LoVo (cell line): Measurements from ENCODE around the gene KCNIP4.

ENCODE experiments used
- DNase-seq: peaks from one replicate; pipeline ENCODE4 v3.0.0-alpha.2; 2016; ENCODE audit warnings: low spot score

The KCNIP4 gene

DNA sequence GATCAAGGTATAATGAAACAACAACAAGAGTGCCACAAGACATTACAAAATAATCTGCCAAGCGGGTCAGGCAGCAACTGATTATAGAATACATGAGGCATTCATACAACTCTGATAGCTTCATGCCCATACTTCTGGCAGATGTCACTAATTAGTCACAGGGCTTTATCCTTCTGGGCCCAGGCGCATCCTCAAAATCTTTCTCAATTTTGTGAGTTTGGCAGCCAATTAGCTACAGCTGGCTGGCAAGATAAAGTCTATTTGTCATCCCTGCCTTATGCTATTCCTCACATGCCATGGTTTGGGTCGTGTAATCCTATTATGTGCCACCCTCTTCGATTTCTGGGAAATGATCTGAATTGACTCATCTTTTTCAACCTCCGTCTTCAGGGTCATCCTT lies 994.0 kb downstream of the KCNIP4 start:
- no peak for DNase-seq

DNA sequence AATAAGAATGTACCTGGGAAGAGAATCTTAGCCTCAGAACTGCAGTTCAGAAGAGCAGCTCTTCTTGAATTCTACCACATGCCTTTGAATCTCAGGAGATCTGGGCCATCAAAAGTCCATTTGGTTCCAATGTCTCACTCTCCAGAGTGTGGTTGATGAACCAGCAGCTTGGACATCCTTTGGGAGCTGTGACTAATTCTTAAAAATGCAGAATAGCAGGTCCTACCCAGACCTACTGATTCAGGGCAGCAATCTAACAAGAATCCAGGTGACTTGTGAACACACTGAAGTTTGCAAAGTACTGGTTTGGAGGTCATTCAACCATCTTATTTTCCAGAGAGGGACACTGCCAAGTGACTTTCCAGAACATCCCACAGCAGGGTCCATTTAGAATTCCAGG lies 1003.6 kb downstream of the KCNIP4 start:
- no peak for DNase-seq

DNA sequence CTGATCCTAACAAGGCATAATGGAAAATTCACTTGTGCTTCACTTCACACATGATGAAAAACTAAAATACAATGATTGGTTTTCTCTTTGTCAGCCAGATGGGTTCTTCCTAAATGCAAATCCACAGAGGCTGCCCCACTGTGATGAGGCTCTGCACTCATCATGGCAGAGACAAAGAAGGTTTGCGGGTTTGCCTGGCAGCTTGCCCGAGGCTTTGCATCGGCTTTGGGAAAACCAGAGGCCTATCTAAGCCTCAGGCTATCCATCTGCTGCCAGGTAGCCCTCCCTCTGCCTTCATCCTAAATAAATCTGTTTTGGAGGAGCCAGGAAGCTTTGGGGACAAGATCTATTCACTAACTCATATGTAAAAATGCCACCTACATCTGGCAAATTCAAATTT lies 1004.1 kb downstream of the KCNIP4 start:
- DNase-seq = no peak

DNA sequence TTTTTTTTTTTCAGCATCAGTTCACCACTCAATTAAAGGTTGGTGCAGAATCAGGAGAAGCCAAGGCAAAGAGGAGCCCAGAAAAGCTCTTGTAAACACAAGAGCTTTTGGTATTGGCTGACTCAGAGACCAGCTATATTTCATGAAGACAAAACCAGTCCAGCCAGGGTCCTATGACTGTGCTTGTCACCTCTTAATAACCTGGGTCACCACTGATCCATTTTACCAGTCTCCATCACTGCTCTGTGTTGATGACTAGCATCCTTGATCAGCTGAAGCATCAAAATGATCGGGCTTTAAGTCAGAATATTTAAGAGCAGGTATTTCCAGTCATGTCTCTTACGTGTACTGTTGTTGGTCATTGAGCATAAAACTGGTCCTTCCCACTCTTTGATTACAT lies 1010.4 kb downstream of the KCNIP4 start:
- no peak for DNase-seq

DNA sequence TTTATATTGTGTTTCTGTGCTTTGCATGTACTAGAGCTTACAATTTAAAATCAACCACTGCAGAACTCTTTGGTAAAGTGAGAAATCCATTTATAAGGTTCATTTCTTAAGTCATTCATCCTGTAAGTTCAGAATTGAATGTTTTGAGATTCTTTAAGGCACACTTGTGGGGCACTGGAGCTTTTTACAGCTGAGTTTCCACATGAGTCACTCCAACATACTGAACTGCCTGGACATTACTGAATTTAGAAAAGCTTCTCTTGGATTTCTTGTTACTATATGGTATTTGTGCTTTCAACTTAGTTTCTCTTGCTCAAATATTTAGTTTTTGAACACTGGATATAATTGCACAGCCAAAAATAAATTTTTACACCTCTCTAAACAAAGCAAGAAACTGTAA lies 1022.0 kb downstream of the KCNIP4 start:
- DNase-seq = no peak

DNA sequence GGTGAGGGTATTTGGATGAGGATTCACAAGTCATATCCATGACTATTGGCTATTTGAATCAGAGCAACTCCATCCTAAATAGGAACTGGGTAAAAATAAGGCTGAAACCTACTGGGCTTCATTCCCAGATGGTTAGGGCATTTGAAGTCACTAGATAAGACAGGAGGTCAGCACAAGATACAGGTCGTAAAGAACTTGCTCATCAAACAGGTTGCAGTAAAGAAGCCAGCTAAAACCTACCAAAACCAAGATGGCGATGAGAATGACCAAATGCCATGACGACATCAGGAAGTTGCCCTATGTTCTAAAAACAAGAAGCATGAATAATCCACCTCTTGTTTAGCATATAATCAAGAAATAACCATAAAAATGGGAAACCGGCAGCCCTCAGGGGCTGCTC lies 1023.4 kb downstream of the KCNIP4 start:
- DNase-seq = no peak

DNA sequence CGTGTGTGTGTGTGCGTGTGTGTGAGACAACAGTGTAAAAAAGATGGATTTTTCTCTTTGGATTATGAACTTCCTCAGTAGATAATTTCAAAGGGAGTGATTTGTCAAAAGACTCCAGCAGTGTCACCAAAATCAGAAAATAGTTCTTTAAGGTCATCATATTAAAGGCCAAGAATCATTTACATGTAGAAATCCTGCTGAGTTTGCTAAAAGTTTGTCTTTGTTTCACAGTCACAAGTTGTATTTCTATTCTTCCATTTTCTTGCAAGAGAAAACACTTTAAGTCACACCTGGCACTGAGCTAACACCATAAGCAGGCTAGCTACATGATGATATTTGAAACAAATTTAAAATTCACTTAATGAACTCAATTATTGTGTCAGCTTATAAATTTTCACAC lies 1025.6 kb downstream of the KCNIP4 start:
- no peak for DNase-seq

DNA sequence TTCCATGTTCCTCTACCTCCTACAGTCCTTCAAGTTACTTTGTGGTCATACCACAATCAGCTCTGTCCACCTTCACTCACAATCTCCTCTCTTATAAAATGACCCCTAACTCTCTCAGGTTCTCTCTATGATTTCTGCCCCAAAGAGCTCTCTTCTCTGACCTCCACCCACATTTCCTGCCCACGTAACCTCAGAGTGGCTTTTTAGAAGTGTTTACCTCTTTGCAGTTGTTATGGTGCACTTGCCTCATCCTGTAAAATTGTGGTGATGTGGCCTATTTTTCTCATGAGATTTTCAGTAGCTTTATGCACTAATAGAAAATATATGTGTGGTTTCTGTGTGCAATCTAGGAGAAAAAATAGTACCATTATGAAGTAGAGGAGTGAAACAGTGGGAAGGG lies 1032.5 kb downstream of the KCNIP4 start:
- no peak for DNase-seq

DNA sequence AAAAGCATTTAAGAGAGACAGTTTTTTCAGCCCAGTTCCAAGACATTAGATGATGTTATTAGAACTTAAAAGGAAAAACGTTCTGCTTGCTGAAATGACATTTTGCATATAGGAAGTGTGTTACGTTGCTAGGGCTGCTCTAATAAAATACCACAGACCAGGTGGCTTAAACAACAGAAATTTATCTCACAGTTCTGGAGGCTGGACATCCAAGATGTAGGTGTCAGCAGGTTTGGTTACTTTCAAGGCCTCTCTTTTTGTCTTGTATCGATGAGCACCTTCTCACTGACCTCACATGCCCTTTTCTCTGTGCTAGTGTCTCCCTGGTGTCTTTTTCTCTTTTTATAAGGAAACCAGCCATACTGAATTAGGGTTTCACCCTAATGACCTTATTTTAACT lies 1043.6 kb downstream of the KCNIP4 start:
- no peak for DNase-seq

DNA sequence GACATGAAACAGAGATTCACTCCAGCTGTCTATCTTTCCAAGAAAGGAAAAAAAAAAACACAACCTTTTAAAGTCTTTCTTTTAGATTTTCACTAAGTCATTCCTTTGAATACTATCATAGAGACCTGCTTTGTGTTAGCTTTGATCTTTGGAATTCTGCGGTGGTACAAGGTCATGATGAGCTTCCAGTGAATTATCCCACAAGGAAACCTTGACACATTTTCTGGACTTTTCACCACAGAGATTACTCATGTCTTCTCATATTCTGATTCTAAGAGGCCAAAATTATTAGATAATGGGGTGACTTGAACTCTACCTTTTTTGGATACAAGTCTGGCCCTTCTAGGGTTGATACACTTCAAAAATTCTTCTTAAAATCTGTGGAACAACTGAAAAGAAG lies 1046.7 kb downstream of the KCNIP4 start:
- no peak for DNase-seq

DNA sequence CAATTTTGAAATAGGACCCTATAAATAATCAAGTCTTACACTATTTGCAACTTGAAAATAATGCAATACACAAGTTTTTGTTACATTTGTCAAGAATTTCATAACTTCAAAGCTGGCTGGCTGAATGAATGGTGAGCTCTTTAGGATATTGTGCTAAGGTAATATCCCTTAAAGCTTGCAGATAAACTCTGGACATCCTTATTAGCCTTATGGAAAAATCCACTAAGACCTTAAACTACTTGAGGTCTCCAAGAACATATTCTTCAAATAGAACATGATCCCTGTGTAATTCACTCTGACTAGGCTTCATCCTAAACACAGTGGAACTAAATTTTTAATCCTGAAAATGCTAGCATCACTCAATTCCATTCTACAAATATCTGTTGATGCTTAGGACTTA lies 1049.0 kb downstream of the KCNIP4 start:
- DNase-seq = no peak

DNA sequence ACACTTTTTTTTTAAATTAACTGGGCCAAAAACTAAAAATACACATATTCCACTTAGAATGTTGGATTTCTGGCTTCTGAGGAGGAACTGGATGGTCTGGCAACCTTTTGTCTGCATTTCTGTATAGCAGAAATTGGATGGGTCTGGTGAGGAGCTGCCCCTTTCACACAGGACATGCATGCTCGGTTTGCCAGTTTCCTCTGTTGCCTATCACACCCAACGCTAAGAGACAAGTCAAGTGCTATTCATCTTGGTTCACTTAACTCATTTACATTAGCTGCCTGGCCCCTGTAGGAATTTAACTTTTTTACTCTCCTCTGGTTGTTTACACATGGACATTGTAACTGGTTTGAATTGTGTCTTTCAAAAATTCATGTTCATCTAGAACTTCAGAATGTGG lies 1052.6 kb downstream of the KCNIP4 start:
- no peak for DNase-seq

DNA sequence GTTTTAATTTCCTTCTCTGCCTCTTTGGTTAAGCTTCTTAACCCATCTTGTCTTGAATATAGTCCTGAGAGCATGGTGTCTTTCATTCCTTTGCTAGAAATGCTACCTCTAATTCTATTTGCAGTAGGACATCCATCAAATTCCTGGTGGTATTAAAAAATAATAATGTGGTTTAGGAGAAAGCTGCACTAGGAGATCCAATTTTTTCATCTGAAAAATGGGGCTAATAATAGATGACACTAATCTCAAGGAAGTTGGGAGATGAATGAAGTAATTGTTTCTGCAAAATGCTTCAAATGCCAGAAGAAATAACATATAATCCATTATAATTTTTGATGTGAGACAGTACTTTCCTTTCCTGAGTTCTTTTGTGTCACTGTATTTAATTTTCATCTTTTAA lies 1053.4 kb downstream of the KCNIP4 start:
- no peak for DNase-seq

DNA sequence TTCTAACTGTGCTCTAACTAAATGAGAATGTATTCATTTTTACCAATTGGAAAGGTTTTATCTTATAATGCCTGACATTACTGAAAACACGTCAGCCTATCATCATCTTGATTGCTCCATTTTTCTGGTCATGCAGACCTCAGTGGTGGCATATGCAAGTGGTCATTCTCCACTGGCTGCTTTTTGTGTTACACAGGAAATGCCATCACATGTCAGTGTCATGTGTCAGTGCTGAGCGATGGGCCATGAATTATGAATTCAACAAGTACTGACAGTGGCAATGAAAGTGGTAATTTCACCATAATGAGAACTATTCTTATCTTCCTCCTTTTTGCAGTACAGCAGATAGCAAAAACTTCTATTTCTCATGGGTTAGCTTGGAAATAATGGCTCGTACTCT lies 1057.8 kb downstream of the KCNIP4 start:
- no peak for DNase-seq

DNA sequence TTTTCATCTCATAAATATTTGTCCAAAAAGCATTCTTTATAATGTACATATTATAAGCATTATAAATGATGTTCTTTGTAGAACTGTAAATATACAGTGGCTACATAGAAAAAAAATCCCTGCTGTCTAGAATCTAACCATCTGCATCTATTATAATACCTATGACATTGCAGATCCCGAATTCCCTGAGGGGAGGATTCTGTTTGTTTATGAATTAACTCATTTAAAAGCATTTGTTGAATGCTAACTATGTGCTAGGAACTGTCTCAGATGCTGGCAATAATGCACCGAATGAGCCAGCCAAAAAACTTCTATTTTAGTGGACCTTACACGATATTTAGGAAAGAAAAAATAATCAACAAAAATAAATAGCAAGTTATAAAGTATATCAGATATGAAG lies 1058.7 kb downstream of the KCNIP4 start:
- no peak for DNase-seq

DNA sequence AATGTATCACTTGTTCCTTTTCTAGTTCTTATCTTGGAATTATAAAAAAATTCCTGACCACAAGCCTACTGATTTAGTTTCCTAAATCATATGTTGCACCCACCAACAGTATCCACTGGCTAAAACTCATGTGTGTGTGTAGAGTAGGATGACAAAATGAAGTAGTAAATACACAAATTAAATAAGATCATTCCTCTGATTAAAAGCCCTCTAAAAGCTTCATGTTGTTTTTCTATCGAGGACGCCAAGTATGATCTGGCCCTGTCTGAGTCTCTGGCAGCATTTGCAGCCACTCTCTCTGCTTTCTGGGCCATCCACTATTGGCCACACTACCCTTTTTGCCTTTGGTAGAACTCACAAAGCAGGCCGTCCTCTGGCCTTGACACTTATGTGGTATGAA lies 1064.9 kb downstream of the KCNIP4 start:
- DNase-seq = no peak

DNA sequence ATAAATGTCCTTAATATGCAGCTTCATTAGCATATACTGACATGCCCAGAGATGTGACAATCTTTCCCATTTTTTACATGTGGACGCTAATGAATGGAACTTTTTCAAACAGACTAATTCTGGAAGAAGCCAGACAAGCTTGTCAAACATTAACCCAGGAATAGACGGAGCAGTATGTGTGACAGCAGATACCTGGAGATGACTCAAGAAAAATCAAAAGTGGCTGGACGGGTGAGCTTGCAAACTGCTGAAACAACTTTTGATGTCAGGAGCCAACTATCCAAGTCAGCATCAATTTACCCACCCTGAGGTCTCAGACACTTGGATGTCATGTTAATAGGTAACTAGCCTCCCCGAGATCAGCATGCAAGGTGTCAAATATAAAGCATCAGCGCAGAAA lies 1065.3 kb downstream of the KCNIP4 start:
- DNase-seq = peak; percentile 2

DNA sequence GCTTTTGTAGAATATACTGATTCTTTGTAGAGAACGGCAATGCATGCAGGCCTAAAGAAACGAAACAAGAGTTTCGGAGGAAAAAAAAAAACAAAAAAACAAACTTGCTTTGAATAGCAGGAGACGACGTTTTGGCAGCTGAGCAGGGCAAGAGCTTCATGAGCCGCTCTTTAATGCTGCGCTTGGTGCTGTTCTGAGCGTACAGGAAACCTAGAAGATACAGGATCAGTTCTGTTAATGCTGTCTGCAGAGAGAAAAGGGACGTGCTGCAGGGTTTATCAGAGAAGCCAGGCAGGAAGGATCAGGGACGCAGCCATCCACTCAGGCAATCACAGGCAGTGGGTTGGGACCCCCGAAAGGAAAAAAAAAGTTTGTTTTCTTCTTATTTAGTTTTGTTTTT lies 1066.1 kb downstream of the KCNIP4 start:
- DNase-seq = no peak

DNA sequence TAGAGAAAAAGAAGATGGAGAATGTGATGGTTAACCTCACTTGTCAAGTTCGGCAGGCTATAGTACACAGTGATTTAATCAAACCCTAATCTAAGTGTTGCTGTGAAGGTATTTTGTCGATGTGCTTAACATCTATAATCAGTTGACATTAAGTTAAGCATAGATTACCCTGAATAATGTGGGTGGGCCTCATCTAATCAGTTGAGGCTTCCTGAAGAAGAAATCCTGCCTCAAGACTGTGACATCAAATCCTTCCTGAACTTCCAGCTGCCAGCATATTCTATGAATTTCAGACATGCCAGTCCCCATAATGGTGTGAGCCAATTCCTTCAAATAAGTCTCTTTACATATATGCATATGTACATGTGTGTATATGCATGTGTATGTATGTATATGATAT lies 1066.9 kb downstream of the KCNIP4 start:
- no peak for DNase-seq

DNA sequence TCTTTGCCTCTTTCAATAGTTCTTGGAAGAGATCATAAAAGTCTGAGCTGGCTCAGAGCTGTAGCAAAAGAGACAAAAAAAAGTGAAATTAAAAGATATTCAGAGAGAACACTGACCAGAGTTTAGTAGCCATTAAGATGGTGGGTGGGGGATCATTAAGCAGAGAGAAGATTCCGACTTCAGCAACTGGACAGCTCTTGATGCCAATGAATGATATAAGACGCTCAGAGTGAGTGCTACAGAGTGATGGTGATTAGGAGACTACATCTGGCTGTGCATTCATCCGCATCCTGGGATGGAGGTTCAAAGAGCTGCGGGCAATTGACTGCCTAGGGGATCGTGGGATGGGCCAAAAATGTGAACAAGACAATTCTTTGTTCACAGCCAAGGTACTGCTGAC lies 1069.8 kb downstream of the KCNIP4 start:
- no peak for DNase-seq

DNA sequence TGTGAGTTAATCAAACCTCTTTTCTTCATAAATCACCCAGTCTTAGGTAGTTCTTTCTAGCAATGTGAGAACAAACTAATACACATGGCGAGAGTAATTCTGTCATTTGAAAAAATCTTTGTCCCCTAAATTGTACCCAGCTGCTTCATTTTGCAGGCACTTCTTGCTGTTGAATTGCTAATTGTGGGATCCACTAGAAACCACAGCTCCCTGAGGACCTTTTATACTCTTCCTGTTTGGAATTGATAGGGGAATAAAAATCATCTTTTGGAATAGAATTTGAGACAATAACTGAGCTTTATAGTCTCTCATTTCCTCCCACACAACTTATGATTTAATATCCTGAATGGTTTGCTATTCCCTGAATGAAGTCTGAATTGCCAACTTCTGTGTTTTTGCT lies 1078.1 kb downstream of the KCNIP4 start:
- DNase-seq = no peak

DNA sequence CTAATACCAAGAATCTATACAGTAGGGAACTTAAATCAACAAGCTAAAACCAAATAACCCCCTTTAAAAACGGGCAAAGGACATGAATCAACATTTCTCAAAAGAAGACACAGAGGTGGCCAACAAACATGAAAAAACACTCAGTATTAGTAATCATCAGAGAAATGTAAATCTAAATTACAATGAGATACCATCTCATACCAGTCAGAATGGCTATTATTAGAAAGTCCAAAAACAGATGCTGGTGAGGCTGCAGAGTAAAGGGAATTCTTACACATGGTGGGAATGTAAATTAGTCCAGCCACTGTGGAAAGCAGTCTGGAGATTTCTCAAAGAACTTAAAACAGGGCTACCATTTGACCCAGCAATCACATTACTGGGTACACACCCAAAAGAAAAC lies 1080.5 kb downstream of the KCNIP4 start:
- no peak for DNase-seq

DNA sequence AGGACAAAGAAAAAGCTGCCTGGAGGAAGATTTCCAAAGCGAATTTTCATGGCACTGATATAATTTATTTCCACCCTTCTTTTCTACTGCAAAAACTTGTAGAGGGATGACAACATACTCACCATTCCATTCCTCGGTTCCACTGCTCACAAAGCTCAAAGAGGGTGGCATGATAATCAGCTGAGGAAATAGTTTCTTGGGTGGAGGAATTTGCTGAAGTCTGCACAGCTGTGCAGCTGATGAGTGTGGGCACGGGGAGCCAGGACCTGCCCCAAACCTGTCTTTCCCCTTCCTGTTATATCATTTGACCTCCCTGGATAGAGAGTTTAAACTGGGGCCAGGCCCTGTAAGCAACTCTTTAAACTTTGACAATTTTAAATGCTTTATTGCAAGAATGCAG lies 1087.7 kb downstream of the KCNIP4 start:
- no peak for DNase-seq

DNA sequence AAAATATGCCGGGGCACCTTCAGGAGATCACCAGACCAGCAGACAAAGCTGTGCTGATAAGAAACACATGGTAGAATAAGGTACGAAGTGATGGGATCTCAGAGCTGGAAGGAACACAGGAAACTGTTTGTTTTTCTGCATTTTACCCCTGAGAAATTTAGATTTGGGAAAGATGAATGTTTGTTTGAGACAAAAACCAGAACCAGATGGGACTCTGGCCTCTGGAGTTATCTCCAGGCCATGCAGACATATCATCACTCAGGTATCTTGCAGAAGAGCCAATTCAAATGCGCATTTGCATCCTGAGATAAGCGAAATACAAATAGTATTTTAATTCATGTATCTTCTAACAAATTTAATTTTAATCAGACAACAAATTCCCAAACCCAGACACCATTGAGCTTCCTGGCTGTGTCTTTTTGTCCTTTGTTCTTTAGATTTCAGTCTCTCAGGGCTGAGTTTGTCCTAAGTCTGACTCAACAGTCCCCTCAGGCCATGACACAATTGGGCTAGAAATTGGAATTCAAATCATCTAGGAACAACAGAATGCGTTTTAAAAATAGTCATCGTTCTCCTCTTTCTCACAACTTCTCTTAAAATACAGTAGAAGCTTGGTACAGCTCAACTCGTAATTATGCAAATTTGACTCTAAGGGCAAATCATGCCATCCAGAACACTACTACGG lies 1089.3 kb downstream of the KCNIP4 start:
- no peak for DNase-seq

DNA sequence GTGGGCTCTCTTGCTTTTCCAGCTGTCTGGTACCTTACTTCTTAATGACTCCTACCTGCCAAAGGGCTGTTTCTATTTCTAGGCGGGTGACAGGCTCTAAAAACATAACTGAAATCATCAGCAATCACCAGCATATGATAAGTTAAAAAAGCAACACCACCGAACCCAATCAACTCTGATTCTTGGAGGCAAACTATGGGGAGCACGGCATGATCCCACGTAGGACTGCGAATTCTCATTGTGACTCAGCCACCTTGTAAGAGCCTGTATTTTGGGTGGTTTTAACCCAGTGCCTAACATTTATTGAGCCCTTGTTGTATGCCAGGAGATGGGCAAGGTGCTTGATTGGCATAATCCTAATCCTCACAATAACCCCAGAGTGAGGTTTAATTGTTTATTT lies 1091.5 kb downstream of the KCNIP4 start:
- no peak for DNase-seq
